Suprapubic skin (tissue), 4 donors: ENCODE data around the gene PDE9A.

ENCODE experiments used
- CTCF ChIP-seq, 2 donors: fragments of 200-600 bp in 1 of 2; fragments of 450-650 bp in 1 of 2; sonication (generic) in 1 of 2; IDR thresholded peaks; one replicate each; pipeline ENCODE4 v1.5.1; 2016 to 2019; ENCODE audit warnings: antibody characterized with exemption in 2 of 2, mild to moderate bottlenecking in 1 of 2, moderate library complexity in 1 of 2
- EP300 ChIP-seq: sonication (generic); formaldehyde crosslinking; IDR thresholded peaks from one replicate; pipeline ENCODE4 v1.6.1; 2017; ENCODE audit warnings: antibody characterized with exemption
- POLR2A ChIP-seq, 2 donors: fragments of 450-650 bp; IDR thresholded peaks; one replicate each; pipeline ENCODE4 v1.6.1; 2017; ENCODE audit warnings: antibody characterized with exemption in 2 of 2, mild to moderate bottlenecking in 2 of 2, moderate library complexity in 2 of 2
- POLR2AphosphoS5 ChIP-seq, 3 donors: sonication (generic); formaldehyde crosslinking; IDR thresholded peaks; one replicate each; pipeline ENCODE4 v1.6.1; 2017; ENCODE audit warnings: antibody characterized with exemption in 3 of 3

GRCh38 chr21:42650033-42650370, 3.4 kb upstream of the PDE9A start:
- no peak for TF ChIP-seq CTCF (IDR thresholded peaks at IDR 0.05)
- no peak for TF ChIP-seq POLR2AphosphoS5 (IDR thresholded peaks at IDR 0.05)
- TF ChIP-seq POLR2A (IDR thresholded peaks at IDR 0.05) = no peak
- TF ChIP-seq EP300 = no peak
